IPS-11a (cell line): Measurements from ENCODE around the gene A4GALT.
A peak's percentile ranks its signal among the peaks of the same experiment; 100 is the strongest.
"Not testable (repeated sequence)": the region's sequence is repeated elsewhere in the genome, so short reads cannot be mapped to it uniquely, and the experiment has no call there.

Experiments
- H3K4me3 ChIP-seq: one replicate; pipeline ENCODE4 v1.5.1; 2013; ENCODE audit warnings: low read depth, low read length, control low read depth

Gene A4GALT, protein sequence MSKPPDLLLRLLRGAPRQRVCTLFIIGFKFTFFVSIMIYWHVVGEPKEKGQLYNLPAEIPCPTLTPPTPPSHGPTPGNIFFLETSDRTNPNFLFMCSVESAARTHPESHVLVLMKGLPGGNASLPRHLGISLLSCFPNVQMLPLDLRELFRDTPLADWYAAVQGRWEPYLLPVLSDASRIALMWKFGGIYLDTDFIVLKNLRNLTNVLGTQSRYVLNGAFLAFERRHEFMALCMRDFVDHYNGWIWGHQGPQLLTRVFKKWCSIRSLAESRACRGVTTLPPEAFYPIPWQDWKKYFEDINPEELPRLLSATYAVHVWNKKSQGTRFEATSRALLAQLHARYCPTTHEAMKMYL

DNA sequence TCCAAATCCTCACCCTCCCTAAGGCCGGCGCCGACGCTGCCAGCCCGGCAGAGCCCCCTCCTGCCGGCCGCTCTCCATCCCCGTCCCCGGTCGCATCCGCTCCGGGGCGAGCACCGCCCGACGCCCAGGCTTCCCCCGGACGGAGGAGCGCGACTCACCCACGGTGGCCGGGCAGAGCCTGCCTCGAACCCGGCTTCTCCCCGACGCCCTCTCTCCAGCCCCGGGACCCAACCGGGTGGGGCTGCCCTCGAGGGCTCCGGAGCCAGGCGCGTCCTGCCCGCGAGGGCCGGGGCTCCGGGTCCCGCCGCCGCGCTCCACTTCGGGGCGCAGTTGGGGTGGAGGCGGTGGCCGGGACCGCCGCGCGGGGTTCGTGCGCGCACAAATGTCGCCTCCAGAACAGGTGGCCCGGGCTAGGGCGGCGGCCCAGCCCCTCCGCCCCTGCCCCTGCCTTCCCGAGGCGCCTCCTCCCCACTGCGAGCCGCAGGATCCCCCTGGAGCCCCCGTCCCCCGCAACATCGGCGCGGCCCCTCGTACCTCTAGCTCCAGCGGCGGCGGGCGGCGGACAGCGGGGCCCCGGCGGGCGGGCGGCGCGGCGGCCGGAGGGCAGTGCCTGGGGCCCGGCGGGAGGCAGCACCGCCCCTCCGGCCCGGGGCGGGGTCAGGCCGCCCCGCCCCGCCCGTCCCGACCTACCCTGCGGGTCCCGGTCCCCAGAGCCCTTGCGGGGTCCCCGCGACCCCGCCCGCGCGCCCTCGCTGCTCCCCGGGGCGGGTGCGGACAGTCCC is at the start of gene A4GALT:
TSS of gene A4GALT (minus strand) at position 608 of the 782 bp plus-strand sequence. CDS start 26,919 bp downstream, outside the sequence.
- H3K4me3 ChIP-seq, result peak within 1 kb of the TSS; percentile 66

DNA sequence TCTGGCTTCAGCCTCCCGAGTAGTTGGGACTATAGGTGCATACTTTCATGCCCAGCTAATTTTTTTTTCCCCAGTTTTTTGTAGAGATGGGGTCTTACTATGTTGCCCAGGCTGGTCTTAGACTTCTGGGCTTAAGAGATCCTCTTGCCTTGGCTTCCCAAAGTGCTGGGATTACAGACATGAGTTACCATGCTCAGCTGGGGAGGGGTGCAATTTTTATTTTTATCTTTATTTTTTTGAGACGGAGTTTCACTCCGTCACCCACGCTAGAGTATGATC is 49.7 kb upstream of the A4GALT start:
- no peak overlapping the region for H3K4me3 ChIP-seq

DNA sequence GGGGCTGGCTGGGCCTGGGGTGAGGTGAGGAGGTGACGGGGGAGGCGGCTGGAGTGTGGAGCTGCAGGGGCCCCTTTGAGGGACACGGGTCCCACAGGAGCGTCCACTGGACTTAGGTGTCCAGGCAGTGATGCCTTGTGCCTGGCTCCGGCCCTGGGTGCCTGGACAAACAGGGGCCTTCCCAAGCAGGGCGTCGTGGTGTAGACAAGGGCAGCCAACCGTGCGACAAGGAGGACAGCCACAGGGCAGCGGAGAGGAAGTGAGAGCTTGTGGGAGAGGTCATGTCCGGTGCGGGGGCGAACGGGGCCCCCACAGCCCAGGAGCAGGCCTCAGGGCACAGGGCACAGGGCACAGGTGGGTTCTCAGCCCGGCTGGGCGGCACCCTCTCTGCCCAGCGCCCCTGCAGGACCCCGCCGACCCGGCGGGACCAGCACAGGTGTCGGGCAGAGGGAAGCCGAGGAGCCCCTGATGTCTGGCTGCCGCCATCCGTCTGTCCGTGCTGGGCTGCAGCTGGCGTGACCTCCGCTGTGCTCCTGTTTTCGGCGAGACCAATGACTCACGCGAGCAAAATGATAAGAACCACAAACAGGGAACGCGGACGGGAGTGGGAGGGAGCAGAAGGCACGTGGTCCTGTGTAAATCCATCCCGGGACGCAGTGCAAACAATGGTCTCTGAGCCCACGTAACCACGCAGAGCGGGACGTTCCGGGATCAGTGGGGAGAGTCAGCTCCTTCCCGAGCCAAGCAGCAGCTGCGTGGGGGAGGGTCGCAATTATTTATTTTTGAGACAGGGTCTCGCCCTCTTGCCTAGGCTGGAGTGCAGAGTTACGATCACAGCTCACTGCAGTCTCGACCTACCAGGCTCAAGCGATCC is 49.1 kb upstream of the A4GALT start:
- H3K4me3 ChIP-seq, result no peak overlapping the region

DNA sequence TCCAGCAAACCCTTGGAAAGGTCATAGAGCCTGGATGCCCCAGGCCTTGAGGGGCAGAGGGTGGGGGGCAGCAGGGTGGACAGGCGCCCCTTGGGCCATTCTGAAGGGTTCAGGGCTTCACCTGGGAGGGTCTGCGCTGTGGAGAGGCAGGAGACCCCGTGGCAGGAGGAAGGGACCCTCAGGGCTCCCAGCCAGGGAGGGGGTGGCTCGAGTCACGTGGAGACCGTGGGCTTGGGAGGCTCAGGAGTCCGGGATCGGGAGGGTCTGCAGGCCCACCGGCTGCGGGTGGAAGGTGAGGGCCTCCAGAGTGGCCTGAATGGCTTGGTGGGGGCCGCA is 48.5 kb upstream of the A4GALT start:
- no peak overlapping the region for H3K4me3 ChIP-seq

DNA sequence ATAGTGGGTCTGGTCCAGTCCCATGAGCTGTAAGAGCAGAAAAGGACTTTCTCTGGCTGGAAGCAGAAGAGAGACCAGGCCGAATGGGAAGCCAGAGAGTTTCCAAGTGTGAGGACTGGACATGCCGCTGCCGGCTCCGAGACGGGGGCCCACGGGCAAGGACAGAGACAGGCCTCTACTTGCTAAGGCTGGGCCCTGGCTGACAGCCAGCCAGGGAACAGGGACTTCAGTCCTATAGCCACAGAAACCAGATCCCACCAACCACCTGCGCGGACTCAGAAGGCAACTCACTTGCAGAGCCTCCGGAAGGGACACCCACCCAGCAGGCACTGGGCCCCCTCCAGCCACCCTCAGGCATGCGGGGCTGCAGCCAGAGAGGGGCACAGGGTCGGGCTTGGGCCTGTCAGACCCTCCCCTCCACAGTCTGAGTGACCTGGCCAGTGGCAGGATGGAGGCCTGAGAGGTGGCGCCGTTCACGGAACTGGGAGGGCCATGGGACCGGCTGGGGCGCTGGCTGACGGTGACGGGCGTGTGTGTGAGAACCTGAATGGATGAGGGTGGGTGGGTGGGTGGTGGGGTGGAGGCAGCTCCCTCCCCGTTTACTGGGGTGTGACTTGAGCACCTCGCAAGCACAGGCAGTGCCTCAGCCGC is 47.8 kb upstream of the A4GALT start:
- H3K4me3 ChIP-seq, result no peak overlapping the region

DNA sequence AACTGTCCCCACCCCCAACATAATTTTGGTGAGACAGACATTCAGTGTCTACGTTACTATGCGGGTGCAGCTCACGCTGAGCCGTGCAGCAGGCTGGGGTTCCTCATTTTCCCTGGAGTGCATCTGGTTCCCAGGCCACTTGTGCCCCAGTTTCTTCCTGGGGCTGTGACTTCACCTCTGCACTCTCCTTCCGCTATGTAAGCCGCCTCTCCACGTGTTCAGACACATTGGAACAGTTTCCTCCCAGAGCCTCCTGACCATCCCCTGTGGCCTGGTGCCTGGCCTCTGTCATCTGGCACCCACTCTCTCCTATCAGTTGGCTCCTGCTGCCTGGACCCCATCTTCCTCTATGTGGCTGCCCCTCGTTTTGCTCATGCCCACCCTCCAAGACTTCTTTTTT is 46.2 kb upstream of the A4GALT start:
- no peak overlapping the region for H3K4me3 ChIP-seq

DNA sequence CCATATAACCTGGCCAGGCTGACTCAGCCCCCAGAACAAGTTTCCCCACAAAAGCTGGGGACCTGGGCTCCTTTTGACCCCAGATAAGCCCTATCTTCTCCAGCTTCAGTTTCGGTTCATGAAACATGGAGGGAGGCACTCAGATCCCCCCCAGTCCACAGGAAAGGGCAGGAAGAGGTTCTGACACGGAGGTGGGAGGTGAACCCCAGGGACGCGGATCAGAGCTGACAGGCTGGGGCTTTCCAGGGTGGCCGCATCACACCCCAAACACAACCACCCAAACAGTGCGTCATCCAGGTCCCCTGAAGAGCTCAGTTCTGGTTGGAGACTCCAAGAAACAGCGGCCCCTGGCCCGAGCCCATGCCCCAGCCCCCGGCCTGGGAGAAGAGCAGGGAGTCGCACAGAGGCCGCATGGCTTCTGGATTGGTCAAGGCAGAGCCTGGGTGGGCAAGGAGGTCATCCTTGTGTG is 44.3 kb upstream of the A4GALT start:
- no peak overlapping the region for H3K4me3 ChIP-seq

DNA sequence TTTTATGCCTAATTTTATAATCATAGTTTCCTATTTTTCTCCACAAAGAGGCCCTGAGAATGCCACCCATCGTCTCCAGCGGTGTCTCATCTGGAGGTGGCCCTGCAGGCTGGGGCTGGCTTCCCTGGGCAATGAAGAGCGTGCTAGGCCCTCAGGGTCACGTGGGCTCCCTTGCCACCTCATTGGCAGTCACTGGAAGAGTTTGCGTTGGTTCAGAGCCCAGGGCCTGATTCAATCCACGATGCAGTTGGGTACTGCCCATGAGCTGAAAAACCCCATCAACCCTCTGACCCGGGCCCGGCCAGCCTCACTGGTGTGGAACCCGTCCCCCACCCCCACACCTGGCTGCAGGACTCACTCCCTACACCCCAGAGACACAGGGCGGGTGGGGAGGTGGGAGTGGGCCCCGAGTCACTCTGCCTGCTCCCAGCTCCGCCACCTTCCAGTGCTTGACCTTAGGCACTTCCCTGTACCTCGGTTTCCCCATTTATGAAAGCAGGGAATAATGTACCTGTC is 43.4 kb upstream of the A4GALT start:
- no peak overlapping the region for H3K4me3 ChIP-seq

DNA sequence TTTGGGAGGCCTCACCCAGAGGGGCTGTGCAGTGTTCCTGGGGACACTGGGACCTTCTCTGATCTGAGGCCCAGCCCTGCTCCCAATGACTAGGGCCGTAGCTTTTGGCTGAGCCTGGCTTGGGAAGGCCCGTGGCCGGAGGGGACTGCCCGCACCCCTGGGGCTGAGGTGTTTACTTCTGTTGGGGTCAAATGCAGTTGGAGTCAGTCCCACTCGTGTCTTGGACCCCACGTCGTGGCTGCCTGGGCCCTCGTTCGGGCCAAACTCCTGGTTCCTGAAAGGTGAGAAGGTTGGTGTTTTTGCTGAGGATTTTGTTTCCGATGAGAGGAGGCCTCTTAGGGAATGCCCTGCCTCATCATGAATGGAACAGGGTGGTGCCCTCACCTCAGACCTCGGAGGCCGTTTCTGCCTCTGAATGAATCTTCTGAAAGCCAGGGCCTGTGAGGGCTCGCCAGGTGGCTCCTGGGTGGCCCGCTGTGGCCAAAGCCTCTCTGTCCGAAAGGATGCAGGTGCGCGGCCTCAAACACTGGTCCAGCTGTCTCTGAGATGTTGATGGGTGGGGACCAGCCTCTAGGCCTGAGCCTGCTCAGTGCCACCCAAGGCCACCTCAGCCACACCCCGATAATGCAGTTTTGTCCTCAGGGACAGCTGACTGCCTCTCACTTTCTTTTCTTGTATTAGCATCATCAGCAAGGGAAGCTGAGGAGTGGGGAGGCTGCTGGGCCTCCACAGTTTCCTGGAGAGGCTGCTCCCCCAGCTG is 40.3 kb upstream of the A4GALT start:
- no peak overlapping the region for H3K4me3 ChIP-seq

DNA sequence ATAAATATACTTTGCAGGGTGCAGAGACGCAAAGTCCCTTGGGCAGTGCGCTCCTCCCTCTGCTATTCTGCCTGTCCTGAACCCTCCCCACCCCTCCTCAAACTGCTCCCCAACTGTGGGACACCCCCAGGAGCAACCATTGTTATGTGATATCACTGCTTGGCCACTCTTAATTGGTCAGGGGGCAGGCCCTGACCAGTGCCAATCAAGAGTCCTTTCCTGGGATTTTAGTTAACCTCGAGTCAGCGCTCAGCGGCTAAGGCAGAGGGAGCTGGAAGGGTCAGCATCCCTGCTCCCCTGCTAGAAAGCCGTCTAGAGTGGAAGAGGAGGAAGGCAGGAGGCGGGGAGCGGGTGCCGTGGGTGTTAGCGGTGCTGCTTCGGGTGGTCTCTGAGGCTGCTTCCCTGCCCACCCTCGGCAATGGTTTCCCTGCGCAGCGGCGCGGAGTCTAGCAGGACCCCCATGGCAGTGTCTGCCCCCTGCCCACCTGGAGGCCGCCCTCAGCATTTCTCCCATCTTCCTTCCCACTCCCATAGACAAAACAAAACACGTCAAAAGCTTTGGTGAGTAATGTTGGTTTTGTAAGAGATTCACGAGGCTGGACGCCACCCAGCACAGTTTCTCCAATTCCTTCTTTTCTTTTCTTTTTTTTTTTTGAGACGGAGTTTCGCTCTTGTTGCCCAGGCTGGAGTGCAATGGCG is 38.4 kb upstream of the A4GALT start:
- no peak overlapping the region for H3K4me3 ChIP-seq

DNA sequence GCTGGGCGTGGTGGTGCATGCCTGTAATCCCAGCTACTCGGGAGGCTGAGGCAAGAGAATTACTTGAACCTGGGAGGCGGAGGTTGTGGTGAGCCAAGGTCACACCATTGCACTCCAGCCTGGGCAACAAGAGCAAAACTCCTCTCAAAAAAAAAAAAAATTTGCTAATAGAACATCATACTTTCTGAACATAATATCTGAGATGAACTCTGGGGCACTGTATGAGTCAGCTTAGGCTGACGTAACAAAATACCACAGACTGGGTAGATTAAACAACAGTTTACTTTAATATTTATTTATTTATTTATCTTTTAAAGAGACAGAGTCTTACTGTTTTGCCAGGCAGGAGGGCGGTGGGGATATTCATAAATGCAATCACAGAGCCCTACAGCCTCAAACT is 34.9 kb upstream of the A4GALT start:
- not testable (repeated sequence) for H3K4me3 ChIP-seq

DNA sequence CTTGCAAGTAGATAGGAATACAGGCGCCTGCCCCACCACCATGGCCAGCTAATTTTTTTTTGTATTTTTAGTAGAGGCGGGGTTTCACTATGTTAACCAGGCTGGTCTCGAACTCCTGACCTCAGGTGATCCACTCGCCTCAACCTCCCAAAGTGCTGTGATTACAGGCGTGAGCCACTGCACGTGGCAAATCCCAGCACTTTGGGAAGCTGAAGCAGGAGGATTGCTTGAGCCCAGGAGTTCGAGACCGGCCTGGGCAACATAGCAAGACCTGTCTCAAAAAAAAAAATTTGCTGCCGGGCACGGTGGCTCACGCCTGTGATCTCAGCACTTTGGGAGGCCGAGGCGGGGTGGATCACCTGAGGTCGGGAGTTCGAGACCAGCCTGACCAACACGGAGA is 34.5 kb upstream of the A4GALT start:
- not testable (repeated sequence) for H3K4me3 ChIP-seq

DNA sequence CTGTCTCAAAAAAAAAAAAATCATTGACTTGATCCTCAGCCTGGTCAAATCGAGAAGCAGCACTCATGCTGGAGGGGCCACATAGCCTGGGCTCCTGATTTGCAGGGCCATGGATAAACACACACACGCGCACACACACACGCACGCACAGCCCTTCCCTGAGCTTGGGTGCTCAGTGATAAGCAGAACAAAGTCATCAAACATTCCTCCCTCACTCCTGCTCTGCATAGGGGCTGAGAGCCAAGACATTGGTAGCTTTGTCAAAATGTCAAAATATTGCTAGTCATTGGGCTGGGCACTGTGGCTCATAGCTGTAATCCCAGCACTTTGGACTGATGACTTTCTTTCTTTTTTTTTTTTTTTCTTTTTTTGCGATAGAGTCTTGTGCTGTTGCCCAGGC is 34.0 kb upstream of the A4GALT start:
- no peak overlapping the region for H3K4me3 ChIP-seq

DNA sequence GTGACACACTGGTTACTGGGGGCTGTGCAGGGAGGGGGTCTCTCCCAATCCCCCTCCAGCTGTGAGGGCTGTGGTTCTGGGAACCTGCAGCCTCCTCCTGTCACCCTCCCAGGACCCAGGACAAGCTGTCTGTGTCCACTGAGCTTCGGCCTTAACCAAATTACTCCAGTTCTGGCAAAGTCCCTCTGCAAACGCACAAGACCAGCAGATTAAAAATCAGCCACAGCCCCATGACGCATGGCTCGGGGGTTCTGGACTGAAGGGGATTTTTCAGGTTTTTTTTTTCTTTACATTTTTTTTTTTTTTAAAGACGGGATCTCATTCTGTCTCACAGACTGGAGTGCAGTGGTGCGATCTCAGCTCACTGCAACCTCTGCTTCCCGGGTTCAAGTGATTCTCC is 32.2 kb upstream of the A4GALT start:
- H3K4me3 ChIP-seq, result no peak overlapping the region

DNA sequence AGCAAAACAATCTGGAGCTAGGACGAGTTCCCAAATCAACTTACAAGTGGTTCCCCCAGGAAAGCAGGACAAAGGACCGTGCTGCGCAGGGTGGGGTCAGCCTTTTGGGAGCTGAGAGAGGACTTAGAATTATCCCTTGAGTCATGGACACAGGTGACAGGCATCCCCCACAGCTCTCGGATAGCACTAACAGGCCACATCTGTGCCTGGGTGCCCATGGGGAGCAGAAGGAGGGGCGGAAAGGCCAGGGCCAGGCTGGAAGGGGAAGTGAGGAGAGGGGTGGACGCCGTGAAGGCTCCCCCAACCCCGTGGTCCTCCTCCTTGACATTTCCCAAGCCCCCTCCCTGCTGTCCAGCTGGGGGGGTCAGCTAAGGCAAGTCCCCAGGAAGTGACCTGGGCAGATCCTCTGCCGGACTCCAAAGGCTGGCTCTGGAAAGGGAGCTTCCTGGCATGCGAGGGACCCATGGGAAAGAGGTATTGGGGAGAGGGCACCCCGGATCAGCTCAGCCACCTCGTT is 31.6 kb upstream of the A4GALT start:
- H3K4me3 ChIP-seq, result no peak overlapping the region

DNA sequence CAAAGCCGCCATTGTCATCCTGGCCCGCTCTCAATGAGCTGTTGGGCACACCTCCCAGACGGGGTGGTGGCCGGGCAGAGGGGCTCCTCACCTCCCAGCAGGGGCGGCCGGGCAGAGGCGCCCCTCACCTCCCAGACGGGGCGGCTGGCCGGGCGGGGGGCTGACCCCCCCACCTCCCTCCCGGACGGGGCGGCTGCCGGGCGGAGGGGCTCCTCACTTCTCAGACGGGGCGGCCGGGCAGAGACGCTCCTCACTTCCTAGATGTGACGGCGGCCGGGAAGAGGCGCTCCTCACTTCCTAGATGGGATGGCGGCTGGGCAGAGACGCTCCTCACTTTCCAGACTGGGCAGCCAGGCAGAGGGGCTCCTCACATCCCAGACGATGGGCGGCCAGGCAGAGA is 29.8 kb upstream of the A4GALT start:
- H3K4me3 ChIP-seq, result not testable (repeated sequence)

DNA sequence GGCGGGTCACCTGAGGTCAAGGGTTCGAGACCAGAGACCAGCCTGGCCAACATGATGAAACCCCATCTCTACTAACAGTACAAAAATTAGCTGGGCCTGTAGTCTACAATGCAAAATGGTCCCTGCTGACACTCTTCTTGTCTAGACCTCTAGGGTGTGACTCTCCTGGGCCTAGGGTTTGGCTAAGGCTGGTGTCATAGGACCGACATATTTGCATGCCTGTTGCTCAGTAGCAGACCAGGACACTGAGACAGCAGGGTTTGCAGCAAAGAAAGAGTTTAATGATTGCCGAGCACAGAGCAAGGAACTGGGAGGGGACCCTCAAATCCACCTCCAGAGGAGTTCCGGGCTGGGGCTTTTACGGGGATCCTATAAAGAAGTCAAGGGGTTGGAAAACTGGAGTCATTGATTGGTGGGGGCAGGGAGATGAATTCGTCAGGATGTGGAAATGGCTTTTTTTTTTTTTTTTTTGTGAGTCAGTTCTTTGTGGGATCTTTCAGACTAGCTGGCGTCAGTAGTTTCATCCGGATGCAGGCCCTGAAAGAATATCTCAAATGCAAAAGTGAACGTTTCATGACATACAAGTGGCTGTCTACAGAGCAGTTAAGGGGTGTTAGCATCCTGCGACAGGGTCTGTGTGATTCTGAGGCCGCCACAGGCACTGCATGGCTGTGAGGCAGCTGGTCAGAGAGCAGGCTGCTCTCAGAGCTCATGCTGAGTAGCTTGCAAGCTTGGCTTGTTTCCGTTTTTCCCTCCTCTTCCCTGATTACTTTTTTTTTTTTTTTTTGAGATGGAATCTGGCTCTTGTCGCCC is 27.2 kb upstream of the A4GALT start:
- no peak overlapping the region for H3K4me3 ChIP-seq

DNA sequence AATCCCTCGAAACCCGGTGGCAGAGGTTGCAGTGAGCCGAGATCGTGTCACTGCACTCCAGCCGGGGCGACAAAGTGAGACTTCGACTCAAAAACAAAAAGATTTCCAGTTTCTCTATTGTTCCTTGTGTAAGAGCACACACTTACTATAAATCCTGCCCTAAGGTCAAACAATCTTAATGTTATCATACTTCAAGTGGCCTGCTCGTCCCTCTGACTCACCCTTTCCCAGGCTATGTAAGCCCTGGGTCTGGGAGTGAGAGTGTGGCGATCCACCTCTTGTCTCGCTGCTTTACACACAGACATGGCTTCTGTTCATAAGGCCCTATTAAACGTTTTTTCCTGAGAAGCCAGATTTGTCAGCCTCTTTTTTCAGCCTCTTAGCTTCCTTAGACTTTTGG is 24.4 kb upstream of the A4GALT start:
- no peak overlapping the region for H3K4me3 ChIP-seq
